Transverse colon (tissue), 4 donors: Measurements from ENCODE around the gene CDC25B.

Source experiments
- POLR2A ChIP-seq: fragments of 450-650 bp; IDR thresholded peaks from one replicate; pipeline ENCODE4 v1.6.1; 2016; ENCODE audit warnings: antibody characterized with exemption, mild to moderate bottlenecking, moderate library complexity
- POLR2AphosphoS5 ChIP-seq, 3 donors: sonication (generic); formaldehyde crosslinking; IDR thresholded peaks; one replicate each; pipeline ENCODE4 v1.6.1; 2016; ENCODE audit warnings: antibody characterized with exemption in 3 of 3
- TF ChIP-seq, protein P1 (sequence below), 5 experiments: fragments of 200-600 bp in 3 of 5; fragments of 450-650 bp in 2 of 5; sonication (generic) in 3 of 5; IDR thresholded peaks; 1 replicate in 2 of 5; 2 replicates in 3 of 5; pipeline ENCODE4 v1.5.1; 2016 to 2017; ENCODE audit warnings: antibody characterized with exemption in 5 of 5, inconsistent platforms in 3 of 5, mild to moderate bottlenecking in 2 of 5, moderate library complexity in 1 of 5

DNA sequence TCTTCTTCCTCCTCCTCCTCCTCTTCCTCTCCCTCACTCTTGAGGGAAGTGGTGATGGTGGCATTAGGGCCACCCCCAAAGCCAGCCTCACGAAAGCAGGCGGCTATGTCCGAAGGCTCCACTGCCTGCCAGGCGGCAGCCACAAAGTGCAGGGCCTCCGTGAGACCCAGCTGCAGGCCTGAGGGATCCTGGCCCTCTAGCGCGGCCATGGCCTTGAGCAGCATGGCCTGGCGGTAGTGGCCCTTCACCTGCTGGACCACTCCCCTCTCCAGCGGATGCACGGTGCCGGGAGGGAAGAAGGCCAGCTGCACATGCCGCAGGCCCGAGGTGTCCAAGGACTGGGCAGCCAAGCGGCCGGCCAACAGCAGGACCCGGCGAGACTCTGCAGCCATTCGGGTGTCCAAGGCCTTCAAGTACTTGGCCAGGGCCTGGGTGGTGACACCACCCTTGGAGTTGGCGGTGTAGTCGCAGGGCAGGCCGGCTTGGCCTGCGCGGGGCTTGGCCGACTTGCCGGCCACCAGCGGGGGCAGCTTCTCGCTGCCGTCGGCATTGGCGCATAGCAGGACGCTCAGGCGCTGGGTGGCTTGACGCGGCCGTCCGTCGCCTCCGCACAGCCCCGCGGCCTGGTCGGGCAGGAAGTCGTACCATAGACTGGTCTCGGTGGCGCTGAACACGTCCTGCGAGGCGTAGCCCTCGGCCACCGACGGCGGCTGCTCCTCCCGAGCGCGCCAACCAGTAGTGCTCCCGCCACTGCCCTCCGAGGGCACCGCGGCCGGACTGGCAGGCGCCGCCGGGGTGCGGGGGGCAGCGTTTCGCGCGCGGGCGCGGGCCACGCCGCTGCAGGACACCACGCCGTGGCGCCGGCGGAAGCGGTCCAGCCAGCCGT is 10.6 kb upstream of the CDC25B start:
- TF ChIP-seq, protein P1, sequence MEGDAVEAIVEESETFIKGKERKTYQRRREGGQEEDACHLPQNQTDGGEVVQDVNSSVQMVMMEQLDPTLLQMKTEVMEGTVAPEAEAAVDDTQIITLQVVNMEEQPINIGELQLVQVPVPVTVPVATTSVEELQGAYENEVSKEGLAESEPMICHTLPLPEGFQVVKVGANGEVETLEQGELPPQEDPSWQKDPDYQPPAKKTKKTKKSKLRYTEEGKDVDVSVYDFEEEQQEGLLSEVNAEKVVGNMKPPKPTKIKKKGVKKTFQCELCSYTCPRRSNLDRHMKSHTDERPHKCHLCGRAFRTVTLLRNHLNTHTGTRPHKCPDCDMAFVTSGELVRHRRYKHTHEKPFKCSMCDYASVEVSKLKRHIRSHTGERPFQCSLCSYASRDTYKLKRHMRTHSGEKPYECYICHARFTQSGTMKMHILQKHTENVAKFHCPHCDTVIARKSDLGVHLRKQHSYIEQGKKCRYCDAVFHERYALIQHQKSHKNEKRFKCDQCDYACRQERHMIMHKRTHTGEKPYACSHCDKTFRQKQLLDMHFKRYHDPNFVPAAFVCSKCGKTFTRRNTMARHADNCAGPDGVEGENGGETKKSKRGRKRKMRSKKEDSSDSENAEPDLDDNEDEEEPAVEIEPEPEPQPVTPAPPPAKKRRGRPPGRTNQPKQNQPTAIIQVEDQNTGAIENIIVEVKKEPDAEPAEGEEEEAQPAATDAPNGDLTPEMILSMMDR (IDR thresholded peaks at IDR 0.05), result no peak
- TF ChIP-seq POLR2AphosphoS5 (IDR thresholded peaks at IDR 0.05) (no peak), POLR2A (no peak)
